PC-9 (cell line): Measurements from ENCODE around the gene GJC1.

Source experiments
- EZH2 ChIP-seq: fragments of 200-600 bp; sonication (generic); IDR thresholded peaks from 2 replicates; pipeline ENCODE4 v1.8.0; 2017; ENCODE audit warnings: antibody characterized with exemption, low read depth
- TF ChIP-seq, protein P1 (sequence below): fragments of 200-600 bp; sonication (generic); conservative IDR thresholded peaks from 2 replicates; pipeline ENCODE4 v1.6.1; 2017; ENCODE audit warnings: mixed run types, antibody characterized with exemption, mild to moderate bottlenecking, moderate library complexity

DNA sequence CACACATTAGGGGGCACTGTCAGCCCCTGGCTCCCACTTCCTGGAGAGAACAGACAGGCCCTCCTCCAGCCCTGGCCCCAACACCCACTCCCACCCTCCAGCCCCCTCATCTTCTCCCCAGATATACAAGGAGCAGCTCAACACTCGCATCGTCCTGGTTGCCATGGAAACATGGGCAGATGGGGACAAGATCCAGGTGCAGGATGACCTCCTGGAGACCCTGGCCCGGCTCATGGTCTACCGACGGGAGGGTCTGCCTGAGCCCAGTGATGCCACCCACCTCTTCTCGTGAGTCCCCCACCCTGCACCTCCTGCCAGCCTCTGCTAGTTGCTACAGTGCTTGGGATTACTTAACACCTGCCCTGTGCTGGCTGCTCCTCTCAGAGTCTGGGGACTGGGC lies 56.9 kb downstream of the GJC1 start:
- TF ChIP-seq, protein P1, sequence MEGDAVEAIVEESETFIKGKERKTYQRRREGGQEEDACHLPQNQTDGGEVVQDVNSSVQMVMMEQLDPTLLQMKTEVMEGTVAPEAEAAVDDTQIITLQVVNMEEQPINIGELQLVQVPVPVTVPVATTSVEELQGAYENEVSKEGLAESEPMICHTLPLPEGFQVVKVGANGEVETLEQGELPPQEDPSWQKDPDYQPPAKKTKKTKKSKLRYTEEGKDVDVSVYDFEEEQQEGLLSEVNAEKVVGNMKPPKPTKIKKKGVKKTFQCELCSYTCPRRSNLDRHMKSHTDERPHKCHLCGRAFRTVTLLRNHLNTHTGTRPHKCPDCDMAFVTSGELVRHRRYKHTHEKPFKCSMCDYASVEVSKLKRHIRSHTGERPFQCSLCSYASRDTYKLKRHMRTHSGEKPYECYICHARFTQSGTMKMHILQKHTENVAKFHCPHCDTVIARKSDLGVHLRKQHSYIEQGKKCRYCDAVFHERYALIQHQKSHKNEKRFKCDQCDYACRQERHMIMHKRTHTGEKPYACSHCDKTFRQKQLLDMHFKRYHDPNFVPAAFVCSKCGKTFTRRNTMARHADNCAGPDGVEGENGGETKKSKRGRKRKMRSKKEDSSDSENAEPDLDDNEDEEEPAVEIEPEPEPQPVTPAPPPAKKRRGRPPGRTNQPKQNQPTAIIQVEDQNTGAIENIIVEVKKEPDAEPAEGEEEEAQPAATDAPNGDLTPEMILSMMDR = no peak
- no peak for TF ChIP-seq EZH2
